CD4-positive, alpha-beta T cell treated with Interferon gamma for 1 hour (primary cell): ENCODE measurements around the gene RBBP8NL.

Experiments
- DNase-seq: peaks from one replicate; pipeline ENCODE4 v3.0.0-alpha.2; 2020

RBBP8NL gene

DNA sequence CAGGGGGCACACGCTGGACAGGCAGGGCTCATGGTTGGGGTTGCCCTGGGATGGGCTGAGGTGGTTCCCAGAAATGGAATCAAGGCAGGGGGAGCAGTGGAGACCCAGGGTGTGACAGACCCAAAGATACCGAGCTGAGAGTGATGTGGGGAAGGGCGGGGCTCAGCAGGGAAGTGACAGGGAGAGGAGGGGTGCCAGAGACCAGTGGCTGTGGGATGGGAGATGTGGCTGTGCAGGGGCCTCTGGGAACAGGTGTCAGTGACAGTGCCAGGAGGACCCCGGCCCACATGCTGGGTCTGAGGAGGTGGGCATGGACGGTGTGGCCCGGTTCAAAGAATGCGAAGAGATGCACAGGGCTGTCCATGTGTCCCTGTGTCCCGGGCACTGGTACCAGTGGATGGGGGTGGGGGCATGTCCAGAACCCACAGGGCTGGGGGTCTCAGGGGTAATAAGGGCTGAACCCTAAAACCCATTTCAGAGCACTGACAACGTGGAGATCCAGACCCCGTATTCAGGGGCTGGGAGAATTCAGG lies 21.3 kb downstream of the RBBP8NL start:
- DNase-seq: no peak

- DNase-seq: no peak
Observed at GRCh38 chr20:62405108-62405980, 22.0 kb downstream of the RBBP8NL start.

- no peak for DNase-seq
Observed at GRCh38 chr20:62404761-62405107, 22.6 kb downstream of the RBBP8NL start.

GRCh38 chr20:62404112-62404665 lies 23.1 kb downstream of the RBBP8NL start:
- no peak for DNase-seq

DNA sequence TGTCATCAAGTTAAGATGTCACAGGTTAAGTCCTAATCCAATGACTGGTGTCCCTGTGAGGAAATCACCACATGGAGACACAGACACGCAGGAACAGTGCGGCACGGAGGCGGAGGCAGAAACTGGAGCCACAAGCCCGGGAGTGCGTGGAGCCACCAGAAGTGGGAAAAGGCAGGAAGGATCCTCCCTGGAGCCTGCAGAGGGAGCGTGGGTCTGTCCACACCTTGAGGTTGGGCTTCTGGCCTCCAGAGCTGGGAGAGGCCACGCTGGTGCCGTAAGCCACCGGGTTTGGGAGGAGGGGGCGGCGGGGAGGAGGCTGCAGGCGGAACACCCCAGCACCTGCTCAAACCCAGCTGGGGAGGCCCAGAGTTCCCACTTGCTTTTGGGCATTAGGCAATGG lies 24.0 kb downstream of the RBBP8NL start:
- DNase-seq: no peak

GRCh38 chr20:62402456-62403150 lies 24.7 kb downstream of the RBBP8NL start:
- DNase-seq: no peak

DNA sequence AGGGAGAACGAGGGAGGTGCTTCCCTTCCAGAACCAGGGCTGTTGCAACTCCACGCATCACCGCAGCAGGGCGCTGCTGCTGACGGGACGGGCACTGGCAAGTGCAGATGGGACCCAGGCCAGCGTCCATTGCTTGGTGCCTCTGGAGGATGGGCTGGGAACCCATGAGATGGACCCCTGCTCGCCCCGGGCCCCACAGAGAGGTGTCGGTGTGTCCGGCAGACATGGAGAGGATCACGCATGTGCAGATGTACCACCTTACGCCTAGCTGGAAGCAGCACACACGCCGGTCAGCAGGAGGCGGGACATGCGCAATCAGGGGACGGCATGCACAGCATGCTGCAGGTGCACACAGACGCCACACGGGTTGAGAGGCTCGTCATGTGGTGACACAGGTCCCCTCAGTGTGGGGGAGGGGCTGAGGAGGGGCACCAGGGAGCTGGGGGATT lies 26.0 kb downstream of the RBBP8NL start:
- no peak for DNase-seq

DNA sequence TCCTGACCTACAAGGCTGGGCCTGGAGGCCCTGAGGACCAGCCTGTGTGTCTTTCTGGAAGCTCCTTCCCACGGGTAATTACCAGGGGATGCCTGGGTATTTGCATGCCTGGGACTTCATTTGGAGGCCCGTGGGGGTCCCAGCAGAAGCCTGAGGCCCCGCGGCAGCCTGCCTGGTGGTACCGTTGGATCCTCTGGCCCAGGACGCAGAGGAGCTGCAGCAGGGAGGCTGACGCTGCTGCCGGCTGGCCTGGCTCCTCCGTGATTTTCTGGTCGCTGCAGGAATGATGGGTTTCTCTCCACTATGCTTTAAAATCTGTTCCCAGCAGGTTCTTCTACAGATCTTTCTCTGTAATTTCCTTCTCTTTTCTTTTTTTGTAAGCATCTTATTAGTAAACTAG lies 26.8 kb downstream of the RBBP8NL start:
- DNase-seq: no peak

- DNase-seq: no peak
Observed at GRCh38 chr20:62400021-62400420, 27.3 kb downstream of the RBBP8NL start.

GRCh38 chr20:62398120-62398821 lies 29.1 kb downstream of the RBBP8NL start:
- no peak for DNase-seq

DNA sequence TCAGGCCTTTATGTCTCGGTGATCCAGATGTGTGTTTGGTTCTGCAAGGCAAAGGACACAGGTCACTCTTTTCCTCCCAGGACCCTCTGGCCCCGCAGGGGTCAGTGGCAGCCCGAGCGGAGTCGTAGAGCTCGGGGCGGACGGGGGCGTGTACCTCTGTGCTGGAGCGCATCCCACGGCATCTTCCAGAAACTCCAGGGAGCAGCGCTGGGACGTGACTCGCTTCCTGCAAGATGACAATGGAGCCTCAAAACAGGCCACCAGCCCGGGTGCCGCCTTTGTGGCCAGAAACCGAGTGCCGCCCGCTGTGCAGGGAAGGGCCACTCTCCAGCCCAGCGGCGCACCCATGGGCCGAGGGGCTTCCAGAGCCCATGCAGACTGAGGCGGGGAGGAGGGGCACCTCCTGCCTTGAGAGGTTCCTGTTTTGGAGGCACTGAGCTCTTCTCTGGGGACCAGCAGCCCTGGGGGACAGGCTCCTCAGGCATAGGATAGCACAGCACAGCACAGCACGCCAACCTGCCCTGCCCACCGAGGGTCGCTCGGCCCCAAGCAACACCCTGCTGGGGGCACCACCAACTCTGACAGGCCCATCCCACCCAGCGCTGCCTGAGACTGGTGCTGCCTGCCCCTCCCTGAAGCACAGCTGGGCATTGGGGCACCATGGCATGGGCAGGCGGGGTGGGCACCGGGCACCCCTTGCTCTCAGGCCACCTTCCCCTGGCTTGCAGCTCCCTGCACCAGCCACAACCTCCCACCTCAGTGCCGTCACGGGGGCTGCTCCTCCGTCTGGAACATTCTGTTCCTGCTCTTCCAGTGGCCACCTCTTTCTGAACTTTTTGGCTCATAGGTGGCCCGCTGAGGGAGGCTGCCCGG lies 30.7 kb downstream of the RBBP8NL start:
- no peak for DNase-seq

DNA sequence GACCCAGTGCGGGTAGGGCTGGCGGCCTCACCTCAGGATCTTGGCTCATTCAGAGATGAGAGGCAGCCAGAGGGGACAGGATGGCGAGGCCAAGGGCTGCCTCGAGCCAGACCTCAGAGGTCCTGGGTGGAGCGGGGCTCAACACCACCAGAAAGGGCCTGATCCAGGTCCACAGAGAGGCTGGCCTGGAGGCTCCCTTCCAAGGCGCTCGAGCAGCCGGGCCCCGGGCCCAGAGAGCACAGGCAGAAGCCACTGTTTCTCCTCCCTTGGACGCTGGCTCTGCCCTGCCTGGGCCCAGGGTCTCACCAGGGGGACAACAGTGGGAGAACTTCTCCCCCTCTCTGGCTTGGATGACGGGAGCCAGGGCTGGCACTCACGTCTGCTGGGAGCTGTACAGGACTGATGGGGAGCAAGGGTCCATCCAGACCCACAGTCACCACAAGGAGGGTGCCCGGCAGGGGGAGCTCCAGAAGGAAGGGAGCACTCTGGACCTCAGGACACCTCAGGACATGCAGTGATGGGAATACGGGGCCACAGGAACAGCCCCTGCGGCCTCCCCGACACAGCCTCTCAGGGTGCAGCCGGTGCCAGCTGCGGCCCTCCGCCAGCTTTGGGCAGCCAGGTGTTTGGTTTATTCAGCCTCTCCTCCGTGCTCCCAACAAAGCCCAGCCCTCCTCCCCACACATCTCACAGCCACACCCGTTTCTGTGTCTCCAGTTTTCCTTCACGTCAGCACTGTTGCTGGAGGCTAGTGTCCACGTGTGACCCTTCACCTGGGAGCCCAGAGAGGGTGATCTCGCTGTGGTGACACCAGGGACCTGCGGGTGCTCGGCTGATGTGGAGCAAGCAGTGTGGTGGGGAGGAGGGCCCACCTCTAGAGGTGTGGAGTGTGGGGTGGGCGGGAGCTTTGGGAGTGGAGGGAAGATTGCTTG lies 31.8 kb downstream of the RBBP8NL start:
- DNase-seq: no peak

DNA sequence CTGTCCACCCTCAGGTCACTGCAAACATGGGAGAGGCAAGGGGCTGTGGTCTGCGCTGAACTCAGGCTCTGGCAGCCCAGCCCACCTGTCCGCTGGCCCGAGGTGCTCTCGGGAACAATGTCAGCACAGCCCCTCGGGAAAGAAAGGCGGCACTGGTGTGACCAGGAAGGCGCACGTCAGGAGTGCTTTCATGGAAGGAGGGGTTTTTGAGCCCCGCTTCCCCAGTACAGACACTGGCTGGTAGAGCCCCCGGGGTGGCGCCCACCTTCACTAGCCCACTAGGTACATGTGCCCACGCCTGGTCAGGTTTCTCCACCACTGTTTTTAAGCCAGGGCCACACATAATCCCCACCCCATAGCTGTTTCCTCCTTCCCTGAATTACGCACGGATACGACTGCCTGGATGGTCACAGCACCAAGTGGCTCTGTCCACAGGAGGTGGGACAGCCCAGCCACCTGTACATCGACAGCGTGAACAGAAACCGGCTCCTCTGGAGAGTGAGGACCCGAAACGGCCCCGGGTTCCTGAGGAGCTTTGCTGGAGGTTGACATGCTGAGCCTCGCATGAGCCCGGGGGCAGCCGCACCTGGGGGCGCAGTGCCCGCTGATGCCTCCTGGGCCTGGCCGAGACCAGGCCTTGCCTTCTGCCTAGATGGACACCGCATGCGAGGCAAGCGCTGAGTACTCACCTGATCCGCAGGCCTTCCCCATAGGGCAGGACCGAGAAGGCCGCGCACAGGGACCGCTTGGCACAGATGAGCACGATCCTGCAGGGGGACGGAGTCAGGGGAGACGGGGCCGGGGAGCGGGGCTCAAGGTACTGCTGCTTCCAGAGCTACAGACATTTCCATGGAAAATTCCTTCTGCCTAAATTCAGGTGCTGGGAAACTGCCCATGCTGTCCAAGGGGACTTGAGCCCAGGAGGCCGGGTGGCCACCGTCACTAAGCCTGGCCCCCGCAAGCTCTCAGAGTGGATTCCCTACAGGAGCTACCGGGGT lies 32.8 kb downstream of the RBBP8NL start:
- no peak for DNase-seq

- DNase-seq: no peak
Observed at GRCh38 chr20:62393830-62394229, 33.5 kb downstream of the RBBP8NL start.

- DNase-seq: no peak
Observed at GRCh38 chr20:62393335-62393665, 34.0 kb downstream of the RBBP8NL start.

GRCh38 chr20:62392621-62393334 lies 34.6 kb downstream of the RBBP8NL start:
- no peak for DNase-seq

DNA sequence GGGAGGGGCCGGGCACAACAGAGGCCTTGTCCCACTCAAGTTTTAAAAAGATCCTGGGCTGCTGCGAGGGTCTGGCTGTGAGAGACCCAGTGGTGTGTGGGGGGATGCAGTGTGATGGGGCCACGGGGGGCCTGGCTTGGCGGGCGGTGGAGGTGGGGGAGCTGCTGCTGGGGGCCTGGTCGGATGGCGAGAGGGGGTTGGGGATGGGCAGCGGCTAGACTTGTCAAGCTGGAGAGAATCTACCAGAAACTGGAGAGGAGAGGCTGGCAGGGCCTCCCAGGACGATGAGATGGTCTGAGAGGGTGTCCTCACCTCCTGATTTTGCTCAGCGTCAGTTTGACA lies 35.3 kb downstream of the RBBP8NL start:
- DNase-seq: no peak

DNA sequence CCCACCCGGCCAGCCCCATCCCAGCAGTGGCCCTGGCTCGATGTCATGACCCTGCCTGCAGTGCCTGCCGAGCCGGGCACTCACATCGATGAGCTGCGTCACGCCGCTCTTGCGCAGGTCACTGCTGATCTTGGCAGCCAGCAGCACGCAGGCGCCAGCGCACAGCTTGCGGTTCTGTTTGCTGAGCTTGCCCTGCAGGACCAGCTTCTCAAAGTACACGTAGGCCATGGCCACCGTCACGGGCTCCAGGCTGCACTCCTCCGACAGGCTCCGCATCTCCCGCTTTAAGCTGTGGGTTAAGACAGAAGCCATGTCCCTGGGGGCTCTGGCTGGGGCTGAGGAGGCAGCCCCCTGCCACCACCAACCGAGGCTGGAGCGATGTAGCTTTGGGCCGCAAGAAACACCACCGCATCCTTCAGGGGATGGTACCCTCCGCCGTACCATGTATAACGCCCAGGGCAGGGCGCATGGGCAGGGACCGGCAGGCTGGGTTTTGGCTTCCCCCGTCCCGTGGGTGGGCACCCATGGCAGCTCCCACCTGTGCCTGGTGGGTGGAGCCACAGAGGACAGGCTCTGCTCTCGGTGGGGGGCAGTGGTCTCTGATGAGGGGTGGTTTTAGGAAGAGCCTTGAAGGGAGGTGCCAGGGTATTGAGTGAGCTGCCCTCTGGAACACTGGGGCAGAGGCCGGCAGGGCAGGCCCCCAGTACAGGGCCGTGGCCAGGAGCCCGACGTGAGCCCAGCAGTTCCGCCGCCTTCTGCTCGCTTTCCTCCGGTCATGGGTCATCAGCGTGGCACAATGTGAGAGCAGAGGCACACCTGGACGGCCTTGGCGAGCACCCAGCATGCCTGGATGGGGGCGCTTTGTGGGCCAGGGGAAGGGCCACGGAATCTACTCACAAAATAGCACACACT lies 35.9 kb downstream of the RBBP8NL start:
- DNase-seq: no peak
